Right lobe of liver (tissue), 4 donors: ENCODE measurements around the gene UBTD2.

ENCODE experiments used
- CTCF ChIP-seq, 4 donors: fragments of 200-600 bp in 3 of 4; fragments of 450-650 bp in 1 of 4; IDR thresholded peaks; one replicate each; pipeline versions ENCODE4 v1.5.1 to v1.8.0; 2016 to 2022; ENCODE audit warnings: antibody characterized with exemption in 4 of 4, mild to moderate bottlenecking in 2 of 4
- POLR2A ChIP-seq: fragments of 450-650 bp; IDR thresholded peaks from one replicate; pipeline ENCODE4 v1.6.1; 2017; ENCODE audit warnings: antibody characterized with exemption, mild to moderate bottlenecking
- donor health status: DM: no; HTN: no; CAD: no.
- donor health status: DM: no; HTN: no; CAD: no.
- donor health status: DM: no; HTN: yes; CAD: no.

DNA sequence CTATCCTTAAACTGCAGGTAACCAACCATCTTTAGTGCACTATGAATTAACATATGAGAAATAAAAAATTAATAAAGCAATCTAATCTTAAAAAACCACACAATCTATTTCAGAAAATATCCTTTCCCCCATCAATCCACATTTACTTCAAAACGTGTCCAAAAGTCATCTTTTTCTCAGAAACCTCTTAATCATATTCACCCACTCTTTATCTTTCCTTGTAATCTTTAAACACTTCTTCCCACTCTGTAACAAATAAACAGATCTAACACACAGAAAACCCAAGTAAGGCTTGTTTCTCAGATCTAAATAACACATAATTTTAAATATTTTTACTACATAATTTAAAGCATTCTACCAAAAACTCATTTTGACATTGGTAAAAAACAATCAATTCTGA is 45.2 kb downstream of the UBTD2 start:
- TF ChIP-seq CTCF (IDR thresholded peaks at IDR 0.05) (no peak), POLR2A (no peak)
